SU-DHL-6 (cell line): ENCODE data around the gene ARMH3.

Experiments used
- H2AFZ ChIP-seq: fragments of 200-600 bp; sonication (generic); 2 replicates; pipeline ENCODE4 v1.6.1; 2014; ENCODE audit warnings: low read depth, mild to moderate bottlenecking, moderate library complexity, mixed read lengths, antibody characterized with exemption, low read length; ENCODE audit not compliant: severe bottlenecking
- H3F3A ChIP-seq: fragments of 200-600 bp; shearing (Covaris generic); 2 replicates; pipeline ENCODE4 v1.6.0; 2016; ENCODE audit warnings: antibody characterized with exemption, mild to moderate bottlenecking; ENCODE audit not compliant: insufficient read depth
- H3K27ac ChIP-seq: fragments of 200-600 bp; sonication (generic); 2 replicates; pipeline ENCODE4 v1.5.1; 2016; ENCODE audit warnings: low read depth, mild to moderate bottlenecking, low read length, moderate library complexity, mixed read lengths
- H3K27me3 ChIP-seq: fragments of 200-600 bp; sonication (generic), shearing (Covaris generic); 2 replicates; pipeline ENCODE4 v1.6.0; 2014; ENCODE audit warnings: mild to moderate bottlenecking, low read length
- H3K36me3 ChIP-seq: fragments of 200-600 bp; sonication (generic); 2 replicates; pipeline ENCODE4 v1.6.1; 2014; ENCODE audit warnings: mild to moderate bottlenecking, low read length, mixed read lengths
- H3K4me2 ChIP-seq: fragments of 300-600, 200-600 bp; shearing (Covaris generic), sonication (generic); 2 replicates; pipeline ENCODE4 v1.6.0; 2014; ENCODE audit warnings: low read length, low read depth, mild to moderate bottlenecking; ENCODE audit not compliant: poor library complexity, severe bottlenecking
- H3K4me3 ChIP-seq: fragments of 200-600 bp; sonication (generic); 2 replicates; pipeline ENCODE4 v1.5.1; 2014; ENCODE audit warnings: antibody characterized with exemption, low read length, mild to moderate bottlenecking, mixed read lengths; ENCODE audit not compliant: insufficient read depth, poor library complexity, severe bottlenecking
- H3K79me2 ChIP-seq: fragments of 200-600 bp; sonication (generic); 2 replicates; pipeline ENCODE4 v1.6.1; 2014; ENCODE audit warnings: mild to moderate bottlenecking, low read length, moderate library complexity; ENCODE audit not compliant: insufficient read depth
- H3K9ac ChIP-seq: fragments of 200-600 bp; sonication (generic); 2 replicates; pipeline ENCODE4 v1.7.0; 2014; ENCODE audit warnings: mild to moderate bottlenecking, low read length
- H3K9me2 ChIP-seq: fragments of 200-600 bp; sonication (generic); replicated peaks from 2 replicates; pipeline ENCODE4 v1.6.1; 2014; ENCODE audit warnings: low read length; ENCODE audit not compliant: insufficient read depth
- H3K9me3 ChIP-seq: fragments of 200-600 bp; sonication (generic); 2 replicates; pipeline ENCODE4 v1.6.1; 2014; ENCODE audit warnings: low read length, mixed read lengths; ENCODE audit not compliant: insufficient read depth
- H4K20me1 ChIP-seq: fragments of 200-600 bp; sonication (generic); 2 replicates; pipeline ENCODE4 v1.6.1; 2014; ENCODE audit warnings: low read depth, mild to moderate bottlenecking, antibody characterized with exemption, low read length, moderate library complexity, mixed read lengths
- CTCF ChIP-seq: fragments of 200-600 bp; sonication (generic); IDR thresholded peaks from one replicate; pipeline ENCODE4 v1.5.1; 2017; ENCODE audit warnings: antibody characterized with exemption, mild to moderate bottlenecking, low read length, moderate library complexity; ENCODE audit not compliant: insufficient read depth, poor library complexity, severe bottlenecking
- EZH2phosphoT487 ChIP-seq: fragments of 200-600 bp; sonication (generic), shearing (Covaris generic); conservative IDR thresholded peaks from 2 replicates; pipeline ENCODE4 v1.6.1; 2018; ENCODE audit warnings: mild to moderate bottlenecking, antibody characterized with exemption, low read length, moderate library complexity, mixed read lengths

Gene ARMH3

DNA sequence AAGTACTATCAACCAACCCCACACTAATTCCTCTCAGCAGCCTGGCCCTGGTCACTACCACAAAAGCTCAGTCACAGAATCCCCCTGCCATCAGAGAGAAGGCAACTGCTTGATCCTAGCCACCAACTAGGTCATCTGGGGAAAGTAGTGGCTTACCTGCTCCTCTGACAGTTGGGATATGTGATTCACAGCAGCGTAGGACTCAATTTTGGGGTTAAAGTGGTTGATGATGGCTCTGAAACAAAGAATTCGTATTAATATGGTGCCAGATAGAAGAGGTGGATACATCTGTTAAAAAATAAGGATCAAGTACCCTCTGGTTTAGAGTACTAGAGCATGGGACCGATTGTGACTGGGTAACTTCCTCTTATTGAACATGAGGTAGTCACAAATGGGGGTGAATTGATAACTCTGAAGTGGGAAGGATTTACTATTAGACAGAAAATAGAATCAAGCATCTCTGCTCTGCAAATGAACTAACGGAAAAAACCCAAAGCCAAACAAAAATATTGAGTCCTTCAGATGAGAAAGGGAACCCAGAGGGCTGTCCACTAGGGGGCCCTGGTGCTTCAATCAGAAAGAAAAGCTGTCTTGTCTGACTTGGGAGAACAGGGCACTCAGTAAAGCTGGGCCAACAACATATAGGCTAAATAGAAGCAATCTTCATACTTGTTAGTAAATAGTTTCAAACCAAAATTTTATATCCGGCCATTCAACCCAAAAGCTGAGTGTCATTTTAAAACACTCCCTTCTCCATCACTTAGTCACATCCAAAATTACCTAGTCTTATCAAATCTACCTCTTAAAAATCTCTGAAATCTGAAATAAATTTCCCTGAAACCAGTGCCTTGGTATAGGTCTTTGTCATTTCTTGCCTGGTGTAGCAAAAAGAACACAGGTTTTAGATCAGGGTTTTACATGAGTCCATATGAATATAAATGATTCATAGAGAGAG, 166.4 kb downstream of the ARMH3 start:
- H3K9me2 ChIP-seq, result no peaks in the 10 kb centered on the region
- no peak overlapping the region for H3K4me2 ChIP-seq
- H3F3A ChIP-seq, result no peaks in the 10 kb centered on the region
- H3K79me2 ChIP-seq, result no peaks in the 10 kb centered on the region
- no peak overlapping the region for H3K9ac ChIP-seq
- no peak overlapping the region for H2AFZ ChIP-seq
- no peaks in the 10 kb centered on the region for H3K36me3 ChIP-seq
- no peak overlapping the region for H3K27ac ChIP-seq
- TF ChIP-seq CTCF, result peak; percentile 90
- TF ChIP-seq EZH2phosphoT487, result no peak
- no peaks in the 10 kb centered on the region for H3K9me3 ChIP-seq
- H3K27me3 ChIP-seq, result no peaks in the 10 kb centered on the region
- no peak overlapping the region for H3K4me3 ChIP-seq
- H4K20me1 ChIP-seq, result no peaks in the 10 kb centered on the region

DNA sequence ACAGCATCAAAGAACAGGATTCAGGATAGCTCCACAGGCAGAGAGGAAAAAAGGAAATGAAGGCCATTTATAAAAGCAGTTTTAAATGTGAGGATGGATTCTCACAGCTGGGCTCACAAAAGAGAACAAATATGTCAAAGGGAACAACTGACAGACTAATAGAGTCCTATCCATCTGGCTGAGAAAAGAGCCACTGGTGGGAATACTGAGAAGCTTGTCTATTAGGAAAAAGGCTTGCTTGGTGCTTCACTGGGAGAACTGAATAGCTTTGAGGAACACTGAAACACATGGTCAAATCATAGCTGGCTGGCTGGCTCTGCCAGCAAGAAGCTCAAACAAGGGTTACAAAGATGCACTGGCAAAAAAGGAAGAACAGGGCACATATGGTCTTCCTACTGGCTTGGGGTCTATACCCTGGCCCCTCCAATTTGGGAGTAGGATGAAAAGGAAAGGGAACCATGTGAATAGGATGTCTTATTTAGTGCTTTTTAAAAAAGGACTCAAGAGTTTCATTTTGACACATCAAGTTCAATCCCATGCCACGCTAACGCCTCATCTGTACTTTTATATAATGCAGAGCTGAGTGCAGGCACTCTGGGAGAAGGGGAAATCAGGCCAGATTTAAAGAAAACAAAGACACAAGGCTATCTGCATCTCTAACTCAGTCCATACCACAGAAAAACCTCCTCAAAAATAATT, 167.6 kb downstream of the ARMH3 start:
- H3K27ac ChIP-seq, result no peak overlapping the region
- H3K9ac ChIP-seq, result no peak overlapping the region
- H3K27me3 ChIP-seq, result no peaks in the 10 kb centered on the region
- H3K36me3 ChIP-seq, result no peaks in the 10 kb centered on the region
- H3K79me2 ChIP-seq, result no peaks in the 10 kb centered on the region
- no peak overlapping the region for H2AFZ ChIP-seq
- H3F3A ChIP-seq, result no peaks in the 10 kb centered on the region
- no peak overlapping the region for H3K4me3 ChIP-seq
- H4K20me1 ChIP-seq, result no peaks in the 10 kb centered on the region
- H3K9me3 ChIP-seq, result no peaks in the 10 kb centered on the region
- TF ChIP-seq EZH2phosphoT487 (no peak), CTCF (no peak)
- H3K9me2 ChIP-seq, result no peaks in the 10 kb centered on the region
- H3K4me2 ChIP-seq, result no peak overlapping the region

- Histone ChIP-seq H3K36me3 (no peaks in the 10 kb centered on the region), H2AFZ (no peak overlapping the region), H3K4me3 (no peak overlapping the region), H3K9me2 (no peaks in the 10 kb centered on the region), H3K27me3 (no peaks in the 10 kb centered on the region), H3K27ac (no peak overlapping the region), H3F3A (no peaks in the 10 kb centered on the region), H3K9me3 (no peaks in the 10 kb centered on the region), H4K20me1 (no peaks in the 10 kb centered on the region), H3K9ac (no peak overlapping the region), H3K79me2 (no peaks in the 10 kb centered on the region), H3K4me2 (no peak overlapping the region)
- no peak for TF ChIP-seq CTCF
- no peak for TF ChIP-seq EZH2phosphoT487
Observed at GRCh38 chr10:101887775-101888174, 168.2 kb downstream of the ARMH3 start.
